ENCODE measurements around the gene STXBP5L. TPM values are rescaled to one million over a fixed set of nuclear protein-coding genes. Genes with fewer than 3 reads are reported as not detected.

STXBP5L gene
- total RNA-seq, 3 donors from 2014 or later = 0.34 to 7.3 (median 0.61) TPM

- Histone ChIP-seq H3K4me1 (ENCODE audit: low read depth) (no peaks in the 10 kb centered on the region), H3K4me3 (no peak overlapping the region), H3K9me3 (no peaks in the 10 kb centered on the region), H3K36me3 (ENCODE audit: low read depth) (no peaks in the 10 kb centered on the region)
- intact Hi-C loops (cut with DNase I, micrococcal nuclease) = no loop called here
- TF ChIP-seq, protein P1, sequence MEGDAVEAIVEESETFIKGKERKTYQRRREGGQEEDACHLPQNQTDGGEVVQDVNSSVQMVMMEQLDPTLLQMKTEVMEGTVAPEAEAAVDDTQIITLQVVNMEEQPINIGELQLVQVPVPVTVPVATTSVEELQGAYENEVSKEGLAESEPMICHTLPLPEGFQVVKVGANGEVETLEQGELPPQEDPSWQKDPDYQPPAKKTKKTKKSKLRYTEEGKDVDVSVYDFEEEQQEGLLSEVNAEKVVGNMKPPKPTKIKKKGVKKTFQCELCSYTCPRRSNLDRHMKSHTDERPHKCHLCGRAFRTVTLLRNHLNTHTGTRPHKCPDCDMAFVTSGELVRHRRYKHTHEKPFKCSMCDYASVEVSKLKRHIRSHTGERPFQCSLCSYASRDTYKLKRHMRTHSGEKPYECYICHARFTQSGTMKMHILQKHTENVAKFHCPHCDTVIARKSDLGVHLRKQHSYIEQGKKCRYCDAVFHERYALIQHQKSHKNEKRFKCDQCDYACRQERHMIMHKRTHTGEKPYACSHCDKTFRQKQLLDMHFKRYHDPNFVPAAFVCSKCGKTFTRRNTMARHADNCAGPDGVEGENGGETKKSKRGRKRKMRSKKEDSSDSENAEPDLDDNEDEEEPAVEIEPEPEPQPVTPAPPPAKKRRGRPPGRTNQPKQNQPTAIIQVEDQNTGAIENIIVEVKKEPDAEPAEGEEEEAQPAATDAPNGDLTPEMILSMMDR (IDR thresholded peaks at IDR 0.05) = no peak
- DNase-seq (no peak), ATAC-seq (peak; percentile 25)
These were observed 559.1 kb downstream of the STXBP5L start for GRCh38 chr3:121467085-121467484.

- DNase-seq (no peak), ATAC-seq (no peak)
- Histone ChIP-seq H3K4me3 (no peak overlapping the region), H3K9me3 (no peaks in the 10 kb centered on the region), H3K36me3 (ENCODE audit: low read depth) (no peaks in the 10 kb centered on the region), H3K4me1 (ENCODE audit: low read depth) (no peaks in the 10 kb centered on the region)
- intact Hi-C loops (cut with DNase I, micrococcal nuclease) = no loop called here
- TF ChIP-seq, protein P1 (IDR thresholded peaks at IDR 0.05) = no peak
These were observed 565.0 kb downstream of the STXBP5L start for GRCh38 chr3:121473001-121473400.

Small RNAs within 50 kb of the gene (microRNA-seq; reads per million reads assigned to microRNA genes)
- gene MIR5682 = not detected

Other genes starting within 250 kb of the STXBP5L start
- 10 to 100 TPM; 15.7 to 53.3 (median 46.0) TPM for gene HGD, start 226.0 kb upstream of the STXBP5L start, total RNA-seq
- 10 to 100 TPM; 23.0 to 26.5 (median 25.9) TPM for gene RABL3, start 165.7 kb upstream of the STXBP5L start, total RNA-seq
- 10 to 100 TPM; 11.7 to 13.6 (median 12.0) TPM for gene GTF2E1, start 165.5 kb upstream of the STXBP5L start, total RNA-seq

All from mucosa of descending colon (tissue), 3 donors.